ACC112 (cell line): ENCODE measurements around the gene CORO2A.
"Not testable (repeated sequence)": the region's sequence is repeated elsewhere in the genome, so short reads cannot be mapped to it uniquely, and the experiment has no call there.

Experiments used
- H2AFZ ChIP-seq: fragments of 200-600 bp; sonication (generic); one replicate; pipeline ENCODE4 v1.6.0; 2017; ENCODE audit warnings: antibody characterized with exemption, low read length; ENCODE audit not compliant: unreplicated experiment
- H3K27ac ChIP-seq: fragments of 200-600 bp; sonication (generic); 2 replicates; pipeline ENCODE4 v1.5.1; 2014; ENCODE audit warnings: low read depth, mild to moderate bottlenecking, antibody characterized with exemption, low read length, moderate library complexity
- H3K27me3 ChIP-seq: fragments of 200-600 bp; sonication (generic); 2 replicates; pipeline ENCODE4 v1.6.1; 2014; ENCODE audit warnings: mild to moderate bottlenecking, antibody characterized with exemption, low read length, moderate library complexity, mixed read lengths; ENCODE audit not compliant: insufficient read depth
- H3K36me3 ChIP-seq: fragments of 200-600 bp; sonication (generic); 2 replicates; pipeline ENCODE4 v1.6.1; 2016; ENCODE audit warnings: mild to moderate bottlenecking, antibody characterized with exemption, low read length, moderate library complexity, mixed read lengths; ENCODE audit not compliant: insufficient read depth
- H3K4me1 ChIP-seq: fragments of 200-600 bp; sonication (generic); one replicate; pipeline ENCODE4 v1.6.1; 2016; ENCODE audit warnings: low read length, mixed read lengths; ENCODE audit not compliant: insufficient read depth, unreplicated experiment, control insufficient read depth
- H3K4me3 ChIP-seq: fragments of 200-600 bp; sonication (generic); 2 replicates; pipeline ENCODE4 v1.5.1; 2014; ENCODE audit warnings: mild to moderate bottlenecking, low read depth, low read length
- H3K79me2 ChIP-seq: fragments of 200-600 bp; sonication (generic); one replicate; pipeline ENCODE4 v1.6.0; 2016; ENCODE audit warnings: low read length; ENCODE audit not compliant: control insufficient read depth, unreplicated experiment, insufficient read depth

CORO2A gene

GRCh38 chr9:98182069-98182820, 10.2 kb downstream of the CORO2A start:
- H3K4me3 ChIP-seq: no peak overlapping the region

GRCh38 chr9:98181746-98182068, 10.7 kb downstream of the CORO2A start:
- no peak overlapping the region for H3K27ac ChIP-seq
- no peak overlapping the region for H3K4me3 ChIP-seq
- no peaks in the 10 kb centered on the region for H3K27me3 ChIP-seq
- no peak overlapping the region for H2AFZ ChIP-seq
- H3K36me3 ChIP-seq: no peaks in the 10 kb centered on the region
- H3K4me1 ChIP-seq: peaks cover 16% of the 10 kb centered on the region
- no peaks in the 10 kb centered on the region for H3K79me2 ChIP-seq

More at GRCh38 chr9:98182069-98182820, 10.2 kb downstream of the CORO2A start:
- Histone ChIP-seq H3K27me3 (no peaks in the 10 kb centered on the region), H3K79me2 (no peaks in the 10 kb centered on the region), H2AFZ (no peak overlapping the region), H3K4me1 (peaks cover 16% of the 10 kb centered on the region), H3K27ac (no peak overlapping the region), H3K36me3 (no peaks in the 10 kb centered on the region)

GRCh38 chr9:98180996-98181395, 11.4 kb downstream of the CORO2A start:
- H3K27ac ChIP-seq: no peak overlapping the region
- H3K27me3 ChIP-seq: no peaks in the 10 kb centered on the region
- H2AFZ ChIP-seq: no peak overlapping the region
- H3K36me3 ChIP-seq: no peaks in the 10 kb centered on the region
- peaks cover 14% of the 10 kb centered on the region for H3K4me1 ChIP-seq
- H3K4me3 ChIP-seq: no peak overlapping the region
- H3K79me2 ChIP-seq: no peaks in the 10 kb centered on the region

GRCh38 chr9:98178874-98179850, 13.3 kb downstream of the CORO2A start:
- H3K36me3 ChIP-seq: no peaks in the 10 kb centered on the region
- no peaks in the 10 kb centered on the region for H3K79me2 ChIP-seq
- H3K4me1 ChIP-seq: no peaks in the 10 kb centered on the region
- H3K27me3 ChIP-seq: no peaks in the 10 kb centered on the region
- H2AFZ ChIP-seq: no peak overlapping the region
- no peak overlapping the region for H3K4me3 ChIP-seq
- H3K27ac ChIP-seq: no peak overlapping the region

GRCh38 chr9:98176391-98177259, 15.8 kb downstream of the CORO2A start:
- peaks cover 3% of the 10 kb centered on the region for H3K4me1 ChIP-seq
- H3K36me3 ChIP-seq: no peaks in the 10 kb centered on the region
- H3K27me3 ChIP-seq: no peaks in the 10 kb centered on the region
- no peak overlapping the region for H3K27ac ChIP-seq
- no peaks in the 10 kb centered on the region for H3K79me2 ChIP-seq
- no peak overlapping the region for H2AFZ ChIP-seq
- H3K4me3 ChIP-seq: no peak overlapping the region

- H3K4me1 ChIP-seq: peaks cover 3% of the 10 kb centered on the region
- H2AFZ ChIP-seq: no peak overlapping the region
- no peaks in the 10 kb centered on the region for H3K79me2 ChIP-seq
- no peaks in the 10 kb centered on the region for H3K27me3 ChIP-seq
- no peak overlapping the region for H3K4me3 ChIP-seq
- H3K36me3 ChIP-seq: no peaks in the 10 kb centered on the region
- H3K27ac ChIP-seq: no peak overlapping the region
These were observed 16.7 kb downstream of the CORO2A start for GRCh38 chr9:98175762-98176161.

- Histone ChIP-seq H3K79me2 (no peaks in the 10 kb centered on the region), H3K4me3 (no peak overlapping the region), H3K4me1 (peaks cover 3% of the 10 kb centered on the region), H3K27ac (no peak overlapping the region), H2AFZ (no peak overlapping the region), H3K27me3 (no peaks in the 10 kb centered on the region), H3K36me3 (no peaks in the 10 kb centered on the region)
These were observed 17.3 kb downstream of the CORO2A start for GRCh38 chr9:98175028-98175569.

- not testable (repeated sequence) for H3K4me3 ChIP-seq, H3K27ac ChIP-seq, H3K36me3 ChIP-seq, H3K79me2 ChIP-seq, H3K27me3 ChIP-seq, H3K4me1 ChIP-seq, H2AFZ ChIP-seq
These were observed 17.9 kb downstream of the CORO2A start for GRCh38 chr9:98174502-98174918.

GRCh38 chr9:98173181-98173580, 19.3 kb downstream of the CORO2A start:
- no peak overlapping the region for H3K4me3 ChIP-seq
- no peak overlapping the region for H2AFZ ChIP-seq
- no peaks in the 10 kb centered on the region for H3K27me3 ChIP-seq
- H3K27ac ChIP-seq: no peak overlapping the region
- no peaks in the 10 kb centered on the region for H3K79me2 ChIP-seq
- peaks cover 12% of the 10 kb centered on the region for H3K4me1 ChIP-seq
- no peaks in the 10 kb centered on the region for H3K36me3 ChIP-seq

GRCh38 chr9:98172604-98173003, 19.8 kb downstream of the CORO2A start:
- H2AFZ ChIP-seq: no peak overlapping the region
- H3K36me3 ChIP-seq: no peaks in the 10 kb centered on the region
- H3K27me3 ChIP-seq: no peaks in the 10 kb centered on the region
- H3K27ac ChIP-seq: no peak overlapping the region
- no peaks in the 10 kb centered on the region for H3K79me2 ChIP-seq
- H3K4me1 ChIP-seq: peaks cover 12% of the 10 kb centered on the region
- no peak overlapping the region for H3K4me3 ChIP-seq
